ENCODE measurements around the gene SYMPK. TPM values are rescaled to one million over a fixed set of nuclear protein-coding genes. Genes with fewer than 3 reads are reported as not detected.

SYMPK gene
- total RNA-seq, 1 donor: 37.1 TPM

GRCh38 chr19:45768984-45769782 lies 93.8 kb downstream of the SYMPK start, which contains the start of gene SIX5:
Gene SIX5 (minus strand): TSS chr19:45769252. CDS start chr19:45768844, 408 bp downstream.
- no peak for TF ChIP-seq CTCF (IDR thresholded peaks at IDR 0.05; ENCODE audit: insufficient read depth, low read depth, low read length)
- DNase-seq (ENCODE audit: low read depth): peak; percentile 99
- peak within 1 kb of the TSS; percentile 73 for H3K4me3 ChIP-seq (ENCODE audit: low read depth, low read length)

GRCh38 chr19:45768655-45768983 lies 94.3 kb downstream of the SYMPK start:
- H3K4me3 ChIP-seq (ENCODE audit: low read depth, low read length): peak overlapping the region; percentile 72
- DNase-seq (ENCODE audit: low read depth): peak; percentile 57
- no peak for TF ChIP-seq CTCF (IDR thresholded peaks at IDR 0.05; ENCODE audit: insufficient read depth, low read depth, low read length)

- peak overlapping the region; percentile 72 for H3K4me3 ChIP-seq (ENCODE audit: low read depth, low read length)
- TF ChIP-seq CTCF (IDR thresholded peaks at IDR 0.05; ENCODE audit: insufficient read depth, low read depth, low read length): no peak
- DNase-seq (ENCODE audit: low read depth): peak; percentile 72
Observed at GRCh38 chr19:45767881-45768654, 94.9 kb downstream of the SYMPK start.

- no peak for TF ChIP-seq CTCF (IDR thresholded peaks at IDR 0.05; ENCODE audit: insufficient read depth, low read depth, low read length)
- DNase-seq (ENCODE audit: low read depth): peak; percentile 94
- H3K4me3 ChIP-seq (ENCODE audit: low read depth, low read length): peak overlapping the region; percentile 72
Observed at GRCh38 chr19:45767410-45767880, 95.5 kb downstream of the SYMPK start.

GRCh38 chr19:45766869-45767346 lies 96.0 kb downstream of the SYMPK start:
- no peak for TF ChIP-seq CTCF (IDR thresholded peaks at IDR 0.05; ENCODE audit: insufficient read depth, low read depth, low read length)
- H3K4me3 ChIP-seq (ENCODE audit: low read depth, low read length): peak overlapping the region; percentile 72
- DNase-seq (ENCODE audit: low read depth): peak; percentile 28

GRCh38 chr19:45766296-45766868 lies 96.6 kb downstream of the SYMPK start:
- peak overlapping the region; percentile 72 for H3K4me3 ChIP-seq (ENCODE audit: low read depth, low read length)
- no peak for DNase-seq (ENCODE audit: low read depth)
- TF ChIP-seq CTCF (IDR thresholded peaks at IDR 0.05; ENCODE audit: insufficient read depth, low read depth, low read length): no peak
